Nephron progenitor cell (in vitro differentiated cells): Measurements from ENCODE around the gene RERE.

Experiments
- DNase-seq: peaks from one replicate; pipeline ENCODE4 v3.0.0; 2021
- H3K27ac Mint-ChIP-seq: 2 replicates; pipeline ENCODE4 v1.8.0; 2021; ENCODE audit warnings: mild to moderate bottlenecking, moderate library complexity, mixed read lengths
- H3K27me3 Mint-ChIP-seq: 2 replicates; pipeline ENCODE4 v1.8.0; 2021; ENCODE audit warnings: mild to moderate bottlenecking, low read depth, mixed read lengths; ENCODE audit not compliant: poor library complexity
- H3K36me3 Mint-ChIP-seq: 2 replicates; pipeline ENCODE4 v1.8.0; 2021; ENCODE audit warnings: low read depth, mixed read lengths
- H3K4me1 Mint-ChIP-seq: 2 replicates; pipeline ENCODE4 v1.8.0; 2021; ENCODE audit warnings: mixed read lengths
- H3K4me3 Mint-ChIP-seq: 2 replicates; pipeline ENCODE4 v1.8.0; 2021; ENCODE audit warnings: mild to moderate bottlenecking, moderate library complexity, mixed read lengths
- H3K9me3 Mint-ChIP-seq: 2 replicates; pipeline ENCODE4 v1.8.0; 2021; ENCODE audit warnings: mild to moderate bottlenecking, moderate library complexity, mixed read lengths
- CTCF ChIP-seq: fragments of 200-600 bp; sonication (generic); IDR thresholded peaks from 2 replicates; pipeline ENCODE4 v1.5.0; 2021; ENCODE audit warnings: antibody characterized with exemption

The RERE gene

GRCh38 chr1:8863138-8863537 lies 45.7 kb upstream of the RERE start:
- H3K27me3 Mint-ChIP-seq, result peaks cover 4% of the 10 kb centered on the region
- no peak for TF ChIP-seq CTCF
- H3K9me3 Mint-ChIP-seq, result no peaks in the 10 kb centered on the region
- peaks cover 87% of the 10 kb centered on the region for H3K36me3 Mint-ChIP-seq
- H3K4me3 Mint-ChIP-seq, result no peak overlapping the region
- DNase-seq, result no peak
- H3K4me1 Mint-ChIP-seq, result peaks cover 54% of the 10 kb centered on the region
- H3K27ac Mint-ChIP-seq, result peak overlapping the region; percentile 98

DNA sequence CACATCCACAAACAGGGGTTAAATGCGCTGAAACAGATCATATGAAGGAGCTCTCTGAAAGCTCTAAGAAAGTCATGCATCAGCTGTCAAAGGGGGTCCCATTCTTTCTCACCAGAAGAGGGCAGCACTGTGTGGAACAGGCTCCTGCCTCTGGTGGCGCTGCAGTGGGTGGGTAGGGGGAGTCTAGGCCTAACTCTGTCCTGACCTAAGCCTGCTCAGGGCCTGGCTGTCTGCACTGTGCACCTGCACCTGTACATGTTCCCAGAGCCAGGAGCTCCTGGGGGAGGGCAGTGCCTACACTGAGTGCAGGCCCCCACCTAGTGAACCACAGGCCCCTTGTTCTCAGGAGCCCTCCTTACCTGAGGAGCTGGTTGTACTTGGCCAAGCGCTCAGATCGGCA lies 45.1 kb upstream of the RERE start:
- Mint-ChIP-seq H3K4me3 (no peak overlapping the region), H3K27ac (peak overlapping the region; percentile 98), H3K4me1 (peaks cover 52% of the 10 kb centered on the region), H3K27me3 (peaks cover 4% of the 10 kb centered on the region), H3K9me3 (no peaks in the 10 kb centered on the region), H3K36me3 (peaks cover 83% of the 10 kb centered on the region)
- peak; percentile 53 for TF ChIP-seq CTCF
- DNase-seq, result peak; percentile 45

- Mint-ChIP-seq H3K27ac (peak overlapping the region; percentile 97), H3K36me3 (peaks cover 81% of the 10 kb centered on the region), H3K27me3 (peaks cover 7% of the 10 kb centered on the region), H3K4me1 (peaks cover 43% of the 10 kb centered on the region), H3K4me3 (no peak overlapping the region), H3K9me3 (no peaks in the 10 kb centered on the region)
- TF ChIP-seq CTCF, result no peak
- no peak for DNase-seq
Measured at GRCh38 chr1:8860738-8861516, 43.5 kb upstream of the RERE start.

GRCh38 chr1:8858888-8859706 lies 41.7 kb upstream of the RERE start:
- H3K36me3 Mint-ChIP-seq, result peaks cover 71% of the 10 kb centered on the region
- peak overlapping the region; percentile 47 for H3K4me3 Mint-ChIP-seq
- H3K27ac Mint-ChIP-seq, result peak overlapping the region; percentile 97
- peaks cover 44% of the 10 kb centered on the region for H3K4me1 Mint-ChIP-seq
- DNase-seq, result peak; percentile 60
- TF ChIP-seq CTCF, result peak; percentile 65
- peaks cover 7% of the 10 kb centered on the region for H3K27me3 Mint-ChIP-seq
- H3K9me3 Mint-ChIP-seq, result no peaks in the 10 kb centered on the region

DNA sequence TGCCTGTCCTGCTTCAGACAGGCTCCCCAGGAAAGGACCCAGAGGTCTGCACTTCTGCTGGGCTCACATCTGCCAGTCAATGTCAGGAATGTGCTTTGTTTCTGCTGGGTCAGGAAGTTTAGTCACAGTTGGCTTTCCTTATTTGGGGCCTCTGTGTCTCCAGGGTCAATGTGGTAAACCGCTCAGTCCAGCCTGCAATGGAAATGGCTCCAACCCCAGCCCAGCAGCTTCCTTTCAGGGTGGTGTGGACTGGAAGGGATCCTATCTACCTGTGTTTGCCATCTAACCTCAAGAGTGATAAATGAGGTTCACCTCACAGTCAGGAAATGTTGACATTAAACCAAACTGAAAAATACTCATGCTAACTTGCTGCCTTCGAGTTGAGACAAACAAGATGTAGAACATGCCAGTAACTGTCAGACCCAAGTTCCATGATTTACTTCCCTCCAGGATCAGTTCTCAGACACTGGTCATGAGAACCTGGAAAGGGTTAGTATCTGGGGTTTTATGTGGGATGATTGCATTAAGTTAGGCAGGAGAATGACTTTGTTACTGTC lies 40.8 kb upstream of the RERE start:
- no peak for DNase-seq
- Mint-ChIP-seq H3K27ac (peak overlapping the region; percentile 97), H3K4me1 (peaks cover 44% of the 10 kb centered on the region), H3K9me3 (no peaks in the 10 kb centered on the region), H3K36me3 (peaks cover 62% of the 10 kb centered on the region), H3K27me3 (peaks cover 7% of the 10 kb centered on the region), H3K4me3 (no peak overlapping the region)
- no peak for TF ChIP-seq CTCF
